Natural killer cell (primary cell): ENCODE measurements around the gene ZFP92. TPM values are rescaled to one million over a fixed set of nuclear protein-coding genes. Genes with fewer than 3 reads are reported as not detected.

ENCODE experiments used
- ATAC-seq, 3 donors: fragments of 150-1000 bp in 2 of 3; fragments of 200-7000 bp in 1 of 3; cut with Tn5 transposase; 1 replicate in 1 of 3; 2 replicates in 2 of 3; pipeline ENCODE4 v1.10.0; 2021; ENCODE audit warnings: mild to moderate bottlenecking in 2 of 3, moderate library complexity in 2 of 3
- DNase-seq, 2 donors: peaks; one replicate each; pipeline versions ENCODE4 v3.0.0 to v3.0.0-alpha.2; 2013 to 2021; ENCODE audit warnings: mixed read lengths in 1 of 2
- H3K27ac ChIP-seq: one replicate; pipeline ENCODE4 v1.5.1; 2013; ENCODE audit warnings: mild to moderate bottlenecking, low read length
- H3K27me3 ChIP-seq: one replicate; pipeline ENCODE4 v1.6.1; 2013; ENCODE audit warnings: low read length; ENCODE audit not compliant: control insufficient read depth, insufficient read depth
- H3K36me3 ChIP-seq: one replicate; pipeline ENCODE4 v1.6.1; 2013; ENCODE audit warnings: low read length; ENCODE audit not compliant: control insufficient read depth, insufficient read depth
- H3K4me1 ChIP-seq: one replicate; pipeline ENCODE4 v1.6.1; 2013; ENCODE audit warnings: low read length; ENCODE audit not compliant: control insufficient read depth, insufficient read depth
- H3K4me3 ChIP-seq: one replicate; pipeline ENCODE4 v1.5.1; 2013; ENCODE audit warnings: low read length
- H3K9me3 ChIP-seq: one replicate; pipeline ENCODE4 v1.6.1; 2013; ENCODE audit warnings: low read length; ENCODE audit not compliant: control insufficient read depth, insufficient read depth
- H3K27ac Mint-ChIP-seq, 2 donors: one replicate each; pipeline ENCODE4 v1.8.0; 2022; ENCODE audit warnings: mild to moderate bottlenecking in 2 of 2, mixed read lengths in 2 of 2, moderate library complexity in 1 of 2
- H3K27me3 Mint-ChIP-seq, 2 donors: one replicate each; pipeline ENCODE4 v1.8.0; 2022; ENCODE audit warnings: low read depth in 2 of 2, mixed read lengths in 2 of 2
- H3K36me3 Mint-ChIP-seq: one replicate; pipeline ENCODE4 v1.8.0; 2022; ENCODE audit warnings: mixed read lengths
- H3K4me1 Mint-ChIP-seq, 2 donors: one replicate each; pipeline ENCODE4 v1.8.0; 2022; ENCODE audit warnings: mixed read lengths in 2 of 2
- H3K4me3 Mint-ChIP-seq: one replicate; pipeline ENCODE4 v1.8.0; 2022; ENCODE audit warnings: mild to moderate bottlenecking, moderate library complexity, mixed read lengths
- H3K9me3 Mint-ChIP-seq, 2 donors: one replicate each; pipeline ENCODE4 v1.8.0; 2022; ENCODE audit warnings: mixed read lengths in 2 of 2
- CTCF ChIP-seq: fragments of 200-600 bp; IDR thresholded peaks from one replicate; pipeline ENCODE4 v1.8.0; 2022; ENCODE audit warnings: antibody characterized with exemption
- WGBS: methylation state at CpG from one replicate; pipeline ENCODE4 v1.1.7; 2013; ENCODE audit warnings: missing lambda C conversion rate; ENCODE audit not compliant: insufficient coverage; 5-methylcytosine and 5-hydroxymethylcytosine counted together
- intact Hi-C: fragments of 100-400 bp; cut with micrococcal nuclease; formaldehyde crosslinking; loops from one replicate; pipeline ENCODE4 v1.14.2; 2022
- total RNA-seq, 4 donors: library from RNA; stranded (reverse); fragments of 120-200 nt in 1 of 4; gene quantifications; one replicate each; pipeline versions ENCODE4 v1.2.3 to v1.2.4, GENCODE V29; 2013 to 2022

Gene ZFP92
- total RNA-seq, 3 donors from 2014 or later (not counting 1 experiment from before 2014, with no cell fraction given): 1.6 to 3.3 (median 2.9) TPM

DNA sequence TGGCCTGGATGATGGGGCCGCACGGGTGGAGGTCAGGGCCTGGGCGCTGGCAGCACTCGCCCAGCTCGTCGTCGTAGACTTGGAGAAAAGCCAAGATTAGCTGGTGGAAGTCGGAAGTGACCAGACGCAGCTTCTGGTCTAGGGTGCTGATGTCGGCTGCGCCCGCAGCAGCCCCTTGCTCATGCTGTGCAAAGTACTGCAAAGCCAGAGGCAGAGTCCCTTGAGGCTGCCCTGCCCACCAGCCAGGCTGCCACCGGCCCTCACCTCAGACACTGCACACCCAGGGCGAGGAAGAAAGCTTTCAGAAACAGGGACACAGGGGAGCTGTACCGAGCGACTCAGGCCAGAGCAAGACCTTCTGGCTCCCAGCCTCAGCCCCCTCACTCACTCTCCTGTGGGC lies 44.3 kb downstream of the ZFP92 start:
- Histone ChIP-seq H3K27me3 (no peaks in the 10 kb centered on the region), H3K4me3 (no peak overlapping the region), H3K9me3 (no peaks in the 10 kb centered on the region), H3K27ac (no peak overlapping the region), H3K4me1 (no peaks in the 10 kb centered on the region), H3K36me3 (peaks cover 4% of the 10 kb centered on the region)
- TF ChIP-seq CTCF: no peak
- H3K4me1 Mint-ChIP-seq: no peaks in the 10 kb centered on the region
- ATAC-seq (no peak), DNase-seq (no peak)
- no peak overlapping the region for H3K27ac Mint-ChIP-seq
- 98% methylated on average over 14 of the region's 16 CpGs for WGBS
- no peaks in the 10 kb centered on the region for H3K9me3 Mint-ChIP-seq
- no peaks in the 10 kb centered on the region for H3K27me3 Mint-ChIP-seq
- intact Hi-C loops: no loop called here
- H3K36me3 Mint-ChIP-seq: no peaks in the 10 kb centered on the region
- no peak overlapping the region for H3K4me3 Mint-ChIP-seq

DNA sequence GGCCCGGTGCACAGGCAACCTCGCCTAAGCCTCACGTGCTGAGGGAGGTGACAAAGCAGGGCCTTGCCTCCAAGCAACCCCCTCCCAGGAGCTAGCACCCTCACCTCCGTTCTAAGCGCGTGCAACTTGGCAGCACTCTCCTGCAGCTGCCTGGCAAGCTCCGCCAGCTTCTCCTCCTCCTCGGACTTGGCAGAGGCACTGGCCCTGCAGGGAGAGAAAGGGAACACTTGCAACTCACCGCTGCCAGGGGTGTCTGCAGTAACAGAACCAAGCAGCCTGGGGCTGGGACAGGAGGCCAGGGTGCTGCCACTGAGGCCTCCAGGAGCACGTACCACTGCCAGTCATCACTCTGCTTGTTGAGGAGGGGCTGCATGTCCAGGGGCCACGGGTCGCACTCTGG lies 44.9 kb downstream of the ZFP92 start:
- no peaks in the 10 kb centered on the region for H3K9me3 ChIP-seq
- no peak for DNase-seq
- no peaks in the 10 kb centered on the region for H3K4me1 ChIP-seq
- no peaks in the 10 kb centered on the region for H3K27me3 ChIP-seq
- peaks cover 5% of the 10 kb centered on the region for H3K36me3 ChIP-seq
- intact Hi-C loops: no loop called here
- TF ChIP-seq CTCF: no peak
- Mint-ChIP-seq H3K4me3 (no peak overlapping the region), H3K27ac (no peak overlapping the region), H3K27me3 (no peaks in the 10 kb centered on the region), H3K36me3 (no peaks in the 10 kb centered on the region), H3K4me1 (no peaks in the 10 kb centered on the region), H3K9me3 (no peaks in the 10 kb centered on the region)
- no peak for ATAC-seq
- H3K27ac ChIP-seq: no peak overlapping the region
- 99% methylated on average over 10 of the region's 12 CpGs for WGBS
- no peak overlapping the region for H3K4me3 ChIP-seq

DNA sequence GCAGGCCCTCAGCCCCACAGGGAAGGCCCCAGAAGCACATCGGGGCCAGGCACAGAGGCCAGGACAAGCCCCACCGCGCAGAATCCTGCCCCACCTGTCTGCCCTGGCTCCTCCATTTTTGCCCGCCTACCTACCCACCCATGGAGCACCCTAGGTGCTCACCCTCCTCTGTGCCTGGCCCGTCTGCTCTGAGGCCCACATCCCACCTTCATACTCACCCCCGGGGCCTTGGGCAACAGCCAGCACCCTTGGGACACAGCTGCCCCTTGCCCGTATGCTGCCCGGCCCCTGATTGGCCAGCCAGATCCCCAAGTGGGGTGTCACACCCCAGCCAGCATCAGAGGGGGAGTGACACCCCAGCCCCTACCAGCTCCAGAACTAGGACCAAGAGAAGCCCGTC lies 45.4 kb downstream of the ZFP92 start:
- 98% methylated on average over 9 of the region's 9 CpGs for WGBS
- TF ChIP-seq CTCF: no peak
- no peaks in the 10 kb centered on the region for H3K4me1 ChIP-seq
- Mint-ChIP-seq H3K4me3 (no peak overlapping the region), H3K36me3 (no peaks in the 10 kb centered on the region), H3K4me1 (no peaks in the 10 kb centered on the region), H3K9me3 (no peaks in the 10 kb centered on the region), H3K27me3 (no peaks in the 10 kb centered on the region), H3K27ac (no peak overlapping the region)
- no peaks in the 10 kb centered on the region for H3K27me3 ChIP-seq
- DNase-seq: no peak
- no peaks in the 10 kb centered on the region for H3K9me3 ChIP-seq
- peaks cover 6% of the 10 kb centered on the region for H3K36me3 ChIP-seq
- intact Hi-C loops: no loop called here
- no peak overlapping the region for H3K27ac ChIP-seq
- no peak overlapping the region for H3K4me3 ChIP-seq
- no peak for ATAC-seq

DNA sequence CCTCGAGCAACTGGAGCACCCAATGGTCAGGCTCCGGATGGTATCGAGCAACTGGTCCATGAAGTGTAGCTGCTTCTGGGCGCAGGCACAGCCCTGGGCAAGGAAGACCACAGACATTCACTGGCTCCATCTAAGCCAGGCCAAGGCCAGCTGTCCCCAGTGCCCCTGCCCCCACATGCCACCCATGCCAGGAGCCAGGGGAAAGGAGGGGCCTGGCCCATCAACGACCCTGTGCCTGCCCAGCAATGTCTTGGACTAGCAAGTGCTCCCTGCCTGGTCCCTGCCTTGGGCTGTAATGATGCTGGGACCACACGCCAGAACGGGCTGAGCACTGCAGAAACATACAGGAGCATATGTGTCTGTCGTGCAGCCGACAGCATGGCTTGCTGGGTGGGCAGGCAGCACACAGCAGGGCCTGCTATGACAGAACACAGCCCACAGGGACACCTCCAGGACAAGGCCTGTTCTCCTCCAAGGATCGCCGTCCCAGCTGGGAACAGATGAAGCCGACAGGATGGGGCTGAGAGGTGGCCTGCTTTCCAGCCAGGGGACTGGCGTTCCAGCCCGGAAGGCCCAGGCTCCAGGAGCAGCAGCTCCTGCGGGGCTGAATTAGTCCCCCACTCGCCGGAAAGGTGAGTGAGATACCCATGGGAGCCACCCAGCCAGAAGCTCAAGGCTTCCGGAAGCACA lies 46.0 kb downstream of the ZFP92 start:
- Histone ChIP-seq H3K27ac (no peak overlapping the region), H3K27me3 (no peaks in the 10 kb centered on the region), H3K36me3 (peaks cover 6% of the 10 kb centered on the region), H3K9me3 (no peaks in the 10 kb centered on the region), H3K4me1 (no peaks in the 10 kb centered on the region), H3K4me3 (no peak overlapping the region)
- ATAC-seq: no peak
- 98% methylated on average over 18 of the region's 18 CpGs for WGBS
- Mint-ChIP-seq H3K27ac (no peak overlapping the region), H3K9me3 (no peaks in the 10 kb centered on the region), H3K4me1 (no peaks in the 10 kb centered on the region), H3K36me3 (no peaks in the 10 kb centered on the region), H3K4me3 (no peak overlapping the region), H3K27me3 (no peaks in the 10 kb centered on the region)
- DNase-seq: no peak
- intact Hi-C loops: no loop called here
- TF ChIP-seq CTCF: no peak
